GM19035 (cell line): ENCODE results near the gene SPOCK1.

Experiments used
- ATAC-seq: cut with Tn5 transposase; IDR thresholded peaks from one replicate; pipeline ENCODE4 v1.9.1; 2021; ENCODE audit not compliant: unreplicated experiment

The SPOCK1 gene

GRCh38 chr5:137203011-137203632, 296.0 kb downstream of the SPOCK1 start:
- ATAC-seq: no peak

GRCh38 chr5:137201876-137202275, 297.2 kb downstream of the SPOCK1 start:
- ATAC-seq: no peak

- ATAC-seq: no peak
These were observed 298.0 kb downstream of the SPOCK1 start for GRCh38 chr5:137200906-137201700.

GRCh38 chr5:137199966-137200365, 299.2 kb downstream of the SPOCK1 start:
- no peak for ATAC-seq

GRCh38 chr5:137199201-137199600, 299.9 kb downstream of the SPOCK1 start:
- no peak for ATAC-seq

- ATAC-seq: no peak
These were observed 303.6 kb downstream of the SPOCK1 start for GRCh38 chr5:137195483-137195882.

GRCh38 chr5:137194300-137194699, 304.8 kb downstream of the SPOCK1 start:
- ATAC-seq: no peak

GRCh38 chr5:137192293-137192743, 306.8 kb downstream of the SPOCK1 start:
- ATAC-seq: no peak

GRCh38 chr5:137191179-137191578, 307.9 kb downstream of the SPOCK1 start:
- ATAC-seq: no peak

- ATAC-seq: no peak
These were observed 308.7 kb downstream of the SPOCK1 start for GRCh38 chr5:137190441-137190840.

- no peak for ATAC-seq
These were observed 309.1 kb downstream of the SPOCK1 start for GRCh38 chr5:137190031-137190430.

- no peak for ATAC-seq
These were observed 310.6 kb downstream of the SPOCK1 start for GRCh38 chr5:137188566-137188965.

- ATAC-seq: no peak
These were observed 312.2 kb downstream of the SPOCK1 start for GRCh38 chr5:137186759-137187461.

GRCh38 chr5:137185193-137185592, 313.9 kb downstream of the SPOCK1 start:
- ATAC-seq: no peak

GRCh38 chr5:137184734-137185133, 314.4 kb downstream of the SPOCK1 start:
- ATAC-seq: no peak

GRCh38 chr5:137182576-137182975, 316.6 kb downstream of the SPOCK1 start:
- ATAC-seq: no peak

GRCh38 chr5:137181667-137182066, 317.5 kb downstream of the SPOCK1 start:
- no peak for ATAC-seq

GRCh38 chr5:137179203-137179602, 319.9 kb downstream of the SPOCK1 start:
- no peak for ATAC-seq

GRCh38 chr5:137176609-137177008, 322.5 kb downstream of the SPOCK1 start:
- ATAC-seq: no peak

- no peak for ATAC-seq
These were observed 323.0 kb downstream of the SPOCK1 start for GRCh38 chr5:137176126-137176525.

GRCh38 chr5:137174196-137174595, 324.9 kb downstream of the SPOCK1 start:
- ATAC-seq: no peak

- no peak for ATAC-seq
These were observed 326.9 kb downstream of the SPOCK1 start for GRCh38 chr5:137172258-137172657.
